Small intestine (tissue), 7 donors: ENCODE measurements around the gene TMEM44. TPM values are rescaled to one million over a fixed set of nuclear protein-coding genes. Genes with fewer than 3 reads are reported as not detected.

ENCODE experiments used
- DNase-seq, 2 donors: peaks; one replicate each; pipeline versions ENCODE4 v3.0.0 to v3.0.0-alpha.2; 2013
- FAIRE-seq: peaks from 2 replicates; lab custom pipeline; 2012; peaks lifted over from hg19 to GRCh38; lab: Jason Lieb, UNC
- H3K27ac ChIP-seq, 3 donors: one replicate each; pipeline ENCODE4 v1.5.1; 2013; ENCODE audit warnings: low read length in 2 of 3, mild to moderate bottlenecking in 2 of 3, control low read depth in 1 of 3, inconsistent platforms in 1 of 3, low read depth in 1 of 3, moderate library complexity in 1 of 3
- H3K27me3 ChIP-seq, 3 donors: one replicate each; pipeline ENCODE4 v1.6.1; 2013; ENCODE audit warnings: low read length in 3 of 3, inconsistent platforms in 1 of 3; ENCODE audit not compliant: control insufficient read depth in 3 of 3, insufficient read depth in 3 of 3
- H3K36me3 ChIP-seq, 3 donors: one replicate each; pipeline ENCODE4 v1.6.1; 2013; ENCODE audit warnings: low read length in 3 of 3, inconsistent platforms in 1 of 3, low read depth in 1 of 3, mild to moderate bottlenecking in 1 of 3, moderate library complexity in 1 of 3; ENCODE audit not compliant: control insufficient read depth in 3 of 3, insufficient read depth in 2 of 3
- H3K4me1 ChIP-seq, 3 donors: one replicate each; pipeline ENCODE4 v1.6.1; 2013; ENCODE audit warnings: low read length in 2 of 3, inconsistent platforms in 1 of 3, low read depth in 1 of 3, mild to moderate bottlenecking in 1 of 3, moderate library complexity in 1 of 3; ENCODE audit not compliant: control insufficient read depth in 3 of 3, insufficient read depth in 2 of 3
- H3K4me3 ChIP-seq, 3 donors: one replicate each; pipeline ENCODE4 v1.5.1; 2013; ENCODE audit warnings: low read length in 3 of 3, control low read depth in 1 of 3, inconsistent platforms in 1 of 3, low read depth in 1 of 3, mild to moderate bottlenecking in 1 of 3, moderate library complexity in 1 of 3
- H3K9me3 ChIP-seq, 2 donors: one replicate each; pipeline ENCODE4 v1.6.1; 2013; ENCODE audit warnings: low read depth in 1 of 2, low read length in 1 of 2; ENCODE audit not compliant: control insufficient read depth in 2 of 2, insufficient read depth in 1 of 2
- WGBS, 3 donors: extraction: QIAGEN DNeasy Blood & Tissue Kit; methylation state at CpG; one replicate each; pipeline ENCODE4 v1.1.7; 2013; 5-methylcytosine and 5-hydroxymethylcytosine counted together
- polyA plus RNA-seq, 4 donors: library from polyadenylated mRNA; stranded (reverse) in 3 of 4; unstranded in 1 of 4; fragments of 200-250 nt in 3 of 4; fragments of 120-200 nt in 1 of 4; gene quantifications; one replicate each; pipeline versions ENCODE4 v1.2.1 to v1.2.3, GENCODE V29; 2013
- donor health status: healthy with polysubstance abuse.
- donor health status: control.
- donor health status: control.
- donor health status: Bipolar disorder and iron deficiency.
- donor health status: healthy.

Gene TMEM44
- polyA plus RNA-seq, 4 donors, result 2.7 to 17.7 (median 7.9) TPM

- 93 to 94% (median 93%) methylated on average over 5 of the region's 5 CpGs for WGBS, 3 donors
- FAIRE-seq (no peak), DNase-seq (no peak)
- Histone ChIP-seq H3K4me1 (no peaks in the 10 kb centered on the region), H3K36me3 (no peaks in the 10 kb centered on the region), H3K9me3 (no peaks in the 10 kb centered on the region), H3K4me3 (no peak overlapping the region), H3K27me3 (no peaks in the 10 kb centered on the region), H3K27ac (no peak overlapping the region)
Observed at GRCh38 chr3:194559530-194559929, 73.7 kb downstream of the TMEM44 start.

- DNase-seq (peak in 1 of 2 donors; percentile 49), FAIRE-seq (no peak)
- H3K9me3 ChIP-seq, result no peaks in the 10 kb centered on the region
- peak overlapping the region in 1 of 3 donors; percentile 14 for H3K27ac ChIP-seq
- no peaks in the 10 kb centered on the region for H3K4me1 ChIP-seq
- H3K36me3 ChIP-seq, result no peaks in the 10 kb centered on the region
- peak overlapping the region in 2 of 3 donors; percentile 16 to 36 for H3K4me3 ChIP-seq
- WGBS, 3 donors, result 18 to 45% (median 31%) methylated on average over 13 of the region's 13 CpGs
- no peaks in the 10 kb centered on the region for H3K27me3 ChIP-seq
Observed at GRCh38 chr3:194556086-194557056, 76.8 kb downstream of the TMEM44 start.

GRCh38 chr3:194555175-194556062, 77.8 kb downstream of the TMEM44 start:
- Histone ChIP-seq H3K4me1 (no peaks in the 10 kb centered on the region), H3K9me3 (no peaks in the 10 kb centered on the region), H3K4me3 (no peak overlapping the region), H3K27me3 (no peaks in the 10 kb centered on the region), H3K36me3 (no peaks in the 10 kb centered on the region), H3K27ac (no peak overlapping the region)
- DNase-seq (no peak), FAIRE-seq (no peak)
- WGBS, 3 donors, result 87 to 88% (median 87%) methylated on average over 15 of the region's 15 CpGs

- Histone ChIP-seq H3K9me3 (no peaks in the 10 kb centered on the region), H3K27me3 (no peaks in the 10 kb centered on the region), H3K4me1 (no peaks in the 10 kb centered on the region), H3K36me3 (no peaks in the 10 kb centered on the region), H3K27ac (no peak overlapping the region), H3K4me3 (no peak overlapping the region)
- 85 to 87% (median 85%) methylated on average over 10 of the region's 10 CpGs for WGBS, 3 donors
- FAIRE-seq, result no peak
- DNase-seq, result no peak
Observed at GRCh38 chr3:194554473-194555123, 78.6 kb downstream of the TMEM44 start.

GRCh38 chr3:194552327-194552949, 80.8 kb downstream of the TMEM44 start:
- Histone ChIP-seq H3K9me3 (no peaks in the 10 kb centered on the region), H3K27me3 (no peaks in the 10 kb centered on the region), H3K4me1 (no peaks in the 10 kb centered on the region), H3K4me3 (no peak overlapping the region), H3K36me3 (no peaks in the 10 kb centered on the region), H3K27ac (no peak overlapping the region)
- DNase-seq, result no peak
- 86 to 91% (median 90%) methylated on average over 8 of the region's 8 CpGs for WGBS, 3 donors
- no peak for FAIRE-seq

GRCh38 chr3:194549853-194550252, 83.4 kb downstream of the TMEM44 start:
- Histone ChIP-seq H3K4me1 (no peaks in the 10 kb centered on the region), H3K36me3 (no peaks in the 10 kb centered on the region), H3K9me3 (no peaks in the 10 kb centered on the region), H3K4me3 (no peak overlapping the region), H3K27me3 (no peaks in the 10 kb centered on the region), H3K27ac (no peak overlapping the region)
- 90 to 92% (median 91%) methylated on average over 9 of the region's 9 CpGs for WGBS, 3 donors
- no peak for DNase-seq
- no peak for FAIRE-seq

GRCh38 chr3:194548346-194549321, 84.6 kb downstream of the TMEM44 start:
- FAIRE-seq (no peak), DNase-seq (peak in 1 of 2 donors; percentile 32)
- H3K4me1 ChIP-seq, result no peaks in the 10 kb centered on the region

More at GRCh38 chr3:194548346-194549321, 84.6 kb downstream of the TMEM44 start:
- Histone ChIP-seq H3K4me3 (no peak overlapping the region), H3K9me3 (no peaks in the 10 kb centered on the region), H3K36me3 (no peaks in the 10 kb centered on the region), H3K27ac (peak overlapping the region in 1 of 3 donors; percentile 48), H3K27me3 (no peaks in the 10 kb centered on the region)
- WGBS, 3 donors, result 72 to 86% (median 75%) methylated on average over 16 of the region's 16 CpGs
